ENCODE results near the gene GRIA3.

The GRIA3 gene

DNA sequence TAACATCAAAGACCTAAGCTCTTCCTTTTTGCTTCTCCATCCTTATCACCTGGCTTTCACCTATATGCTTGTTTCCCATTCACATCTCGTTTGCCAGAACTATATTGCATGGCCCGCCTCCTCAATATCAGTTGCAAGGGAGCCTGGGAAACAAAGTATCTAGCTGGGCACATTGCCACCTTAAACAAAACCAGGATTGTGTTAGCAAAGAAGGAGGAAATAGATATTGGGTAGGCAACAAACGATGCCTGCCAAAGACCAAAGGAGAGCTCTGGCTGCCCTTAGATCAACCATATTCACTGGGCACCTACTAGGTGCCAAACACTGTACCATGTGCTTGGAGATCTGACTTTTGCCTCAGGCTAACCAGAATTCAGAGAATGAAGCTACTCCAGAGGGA is 107.5 kb downstream of the GRIA3 start:
- Histone ChIP-seq H3K36me3 (ENCODE audit: control insufficient read depth in 5 of 5, insufficient read depth in 5 of 5, low read length in 5 of 5) (no peaks in the 10 kb centered on the region), H3K27me3 (ENCODE audit: control insufficient read depth in 5 of 5, insufficient read depth in 4 of 5, low read length in 5 of 5) (no peaks in the 10 kb centered on the region), H3K9me3 (ENCODE audit: control insufficient read depth in 5 of 5, low read length in 5 of 5) (no peaks in the 10 kb centered on the region), H3K9ac (ENCODE audit: low read length in 5 of 5) (no peak overlapping the region), H3K4me1 (ENCODE audit: control insufficient read depth in 5 of 5, insufficient read depth in 5 of 5, low read length in 5 of 5) (no peaks in the 10 kb centered on the region), H3K4me3 (ENCODE audit: low read depth in 1 of 5, low read length in 5 of 5) (no peak overlapping the region), H3K27ac (ENCODE audit: low read depth, low read length) (no peak overlapping the region)

DNA sequence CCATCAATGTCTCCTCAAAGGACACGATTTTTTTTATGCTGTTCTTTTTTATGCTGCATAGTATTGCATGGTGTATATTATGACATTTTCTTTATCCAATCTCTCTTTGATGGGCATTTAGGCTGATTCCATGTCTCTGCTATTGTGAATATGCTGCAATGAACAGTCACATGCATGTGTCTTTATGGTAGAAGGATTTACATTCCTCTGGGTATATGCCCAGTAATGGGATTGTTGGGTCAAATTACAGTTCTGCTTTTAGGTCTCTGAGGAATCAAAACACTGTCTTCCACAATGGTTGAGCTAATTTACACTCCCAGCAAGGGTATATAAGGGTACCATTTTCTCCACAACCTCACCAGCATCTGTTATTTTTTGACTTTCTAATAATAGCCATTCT is 113.9 kb downstream of the GRIA3 start:
- H3K27ac ChIP-seq (ENCODE audit: low read depth, low read length), result no peak overlapping the region
- no peak overlapping the region for H3K4me3 ChIP-seq (ENCODE audit: low read depth in 1 of 5, low read length in 5 of 5)
- H3K9me3 ChIP-seq (ENCODE audit: control insufficient read depth in 5 of 5, low read length in 5 of 5), result peaks cover 0 to 4% (median 0%) of the 10 kb centered on the region in 5 donors
- H3K27me3 ChIP-seq (ENCODE audit: control insufficient read depth in 5 of 5, insufficient read depth in 4 of 5, low read length in 5 of 5), result peaks cover 0 to 2% (median 0%) of the 10 kb centered on the region in 5 donors
- H3K36me3 ChIP-seq (ENCODE audit: control insufficient read depth in 5 of 5, insufficient read depth in 5 of 5, low read length in 5 of 5), result no peaks in the 10 kb centered on the region
- H3K4me1 ChIP-seq (ENCODE audit: control insufficient read depth in 5 of 5, insufficient read depth in 5 of 5, low read length in 5 of 5), result no peaks in the 10 kb centered on the region
- H3K9ac ChIP-seq (ENCODE audit: low read length in 5 of 5), result no peak overlapping the region

DNA sequence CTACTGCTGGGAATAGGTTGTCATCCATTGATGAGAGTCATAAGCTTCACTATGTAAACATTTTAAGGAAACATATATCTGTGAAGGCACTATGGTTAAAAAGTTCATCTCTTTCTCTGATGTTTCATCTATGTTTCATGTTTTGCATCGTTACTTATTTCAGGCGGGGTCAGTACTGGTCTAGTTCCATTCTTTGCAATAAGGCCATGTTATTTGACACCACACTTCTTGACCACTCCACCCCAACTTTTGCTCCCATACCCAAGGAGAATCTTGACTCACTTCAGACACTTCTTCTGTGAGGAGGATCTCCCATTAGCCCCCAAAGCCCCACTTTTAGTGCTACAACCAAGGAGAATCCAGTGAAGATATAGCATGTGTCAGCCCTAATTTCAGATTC is 119.4 kb downstream of the GRIA3 start:
- H3K9ac ChIP-seq (ENCODE audit: low read length in 5 of 5), result no peak overlapping the region
- H3K9me3 ChIP-seq (ENCODE audit: control insufficient read depth in 5 of 5, low read length in 5 of 5), result no peaks in the 10 kb centered on the region
- H3K36me3 ChIP-seq (ENCODE audit: control insufficient read depth in 5 of 5, insufficient read depth in 5 of 5, low read length in 5 of 5), result no peaks in the 10 kb centered on the region
- H3K27ac ChIP-seq (ENCODE audit: low read depth, low read length), result no peak overlapping the region
- H3K4me1 ChIP-seq (ENCODE audit: control insufficient read depth in 5 of 5, insufficient read depth in 5 of 5, low read length in 5 of 5), result no peaks in the 10 kb centered on the region
- H3K4me3 ChIP-seq (ENCODE audit: low read depth in 1 of 5, low read length in 5 of 5), result no peak overlapping the region
- H3K27me3 ChIP-seq (ENCODE audit: control insufficient read depth in 5 of 5, insufficient read depth in 4 of 5, low read length in 5 of 5), result peaks cover 0 to 2% (median 0%) of the 10 kb centered on the region in 5 donors

DNA sequence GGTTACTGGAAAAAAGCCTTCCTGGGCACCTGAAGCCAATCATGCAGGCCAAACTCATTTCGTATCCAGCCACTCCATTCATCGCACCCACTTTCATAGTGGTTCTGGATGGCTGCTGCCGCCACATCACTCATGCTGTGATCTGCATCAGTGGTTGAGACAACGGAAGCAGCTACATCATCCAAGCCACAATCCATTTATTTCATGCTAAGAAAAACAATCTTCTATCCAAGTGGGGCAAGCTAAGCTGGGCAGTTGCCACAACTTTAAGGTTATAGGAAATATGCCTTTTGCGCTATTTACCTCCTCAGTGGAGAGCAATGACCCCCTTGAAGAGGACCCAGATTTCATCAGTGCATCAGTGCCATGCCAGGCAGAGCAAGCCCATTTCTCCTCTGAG is 124.6 kb downstream of the GRIA3 start:
- H3K4me1 ChIP-seq (ENCODE audit: control insufficient read depth in 5 of 5, insufficient read depth in 5 of 5, low read length in 5 of 5), result no peaks in the 10 kb centered on the region
- peaks cover 0 to 3% (median 0%) of the 10 kb centered on the region in 5 donors for H3K27me3 ChIP-seq (ENCODE audit: control insufficient read depth in 5 of 5, insufficient read depth in 4 of 5, low read length in 5 of 5)
- H3K9me3 ChIP-seq (ENCODE audit: control insufficient read depth in 5 of 5, low read length in 5 of 5), result no peaks in the 10 kb centered on the region
- no peak overlapping the region for H3K4me3 ChIP-seq (ENCODE audit: low read depth in 1 of 5, low read length in 5 of 5)
- no peaks in the 10 kb centered on the region for H3K36me3 ChIP-seq (ENCODE audit: control insufficient read depth in 5 of 5, insufficient read depth in 5 of 5, low read length in 5 of 5)
- no peak overlapping the region for H3K9ac ChIP-seq (ENCODE audit: low read length in 5 of 5)
- H3K27ac ChIP-seq (ENCODE audit: low read depth, low read length), result no peak overlapping the region

DNA sequence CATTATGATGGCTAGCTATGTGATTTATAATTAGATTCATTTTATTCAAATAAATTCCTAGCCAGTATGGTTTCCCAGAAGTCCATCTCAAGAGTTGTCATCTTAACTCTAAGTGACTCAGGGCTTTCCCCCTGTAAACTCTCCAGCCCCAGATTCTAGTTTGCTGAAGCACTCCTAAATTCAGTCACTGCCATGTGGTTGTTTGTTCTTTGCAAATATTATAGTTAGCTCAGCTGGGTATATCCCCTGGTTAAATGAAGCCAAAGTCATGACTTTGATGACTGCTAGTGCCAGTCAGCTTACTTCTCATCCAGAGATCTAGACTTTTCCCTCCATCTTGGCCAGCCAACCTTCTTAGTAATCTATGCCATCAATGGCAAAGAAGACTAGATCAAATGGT is 126.0 kb downstream of the GRIA3 start:
- Histone ChIP-seq H3K9me3 (ENCODE audit: control insufficient read depth in 5 of 5, low read length in 5 of 5) (no peaks in the 10 kb centered on the region), H3K4me3 (ENCODE audit: low read depth in 1 of 5, low read length in 5 of 5) (no peak overlapping the region), H3K9ac (ENCODE audit: low read length in 5 of 5) (no peak overlapping the region), H3K27ac (ENCODE audit: low read depth, low read length) (no peak overlapping the region), H3K4me1 (ENCODE audit: control insufficient read depth in 5 of 5, insufficient read depth in 5 of 5, low read length in 5 of 5) (no peaks in the 10 kb centered on the region), H3K27me3 (ENCODE audit: control insufficient read depth in 5 of 5, insufficient read depth in 4 of 5, low read length in 5 of 5) (peaks cover 0 to 3% (median 0%) of the 10 kb centered on the region in 5 donors), H3K36me3 (ENCODE audit: control insufficient read depth in 5 of 5, insufficient read depth in 5 of 5, low read length in 5 of 5) (no peaks in the 10 kb centered on the region)

DNA sequence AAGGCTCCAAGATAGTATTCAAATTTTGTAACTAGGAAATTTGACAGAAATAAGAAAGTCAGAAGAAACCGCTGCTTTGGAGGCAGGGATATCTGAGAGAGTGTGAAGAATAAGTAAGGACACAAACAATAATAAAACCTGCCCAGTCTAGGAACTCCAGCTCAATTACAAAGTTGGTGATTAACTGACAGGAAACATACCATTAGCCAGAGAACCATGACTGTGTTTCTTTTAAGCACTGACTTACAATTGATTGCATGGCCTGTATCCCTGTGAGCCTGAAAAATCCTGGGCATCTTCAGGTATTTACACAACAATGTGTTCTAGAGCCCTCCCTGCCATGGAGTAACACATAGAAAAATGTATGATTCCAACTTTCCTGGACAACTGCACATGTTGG is 127.4 kb downstream of the GRIA3 start:
- H3K4me1 ChIP-seq (ENCODE audit: control insufficient read depth in 5 of 5, insufficient read depth in 5 of 5, low read length in 5 of 5), result no peaks in the 10 kb centered on the region
- no peak overlapping the region for H3K9ac ChIP-seq (ENCODE audit: low read length in 5 of 5)
- peaks cover 0 to 3% (median 0%) of the 10 kb centered on the region in 5 donors for H3K27me3 ChIP-seq (ENCODE audit: control insufficient read depth in 5 of 5, insufficient read depth in 4 of 5, low read length in 5 of 5)
- H3K36me3 ChIP-seq (ENCODE audit: control insufficient read depth in 5 of 5, insufficient read depth in 5 of 5, low read length in 5 of 5), result no peaks in the 10 kb centered on the region
- H3K4me3 ChIP-seq (ENCODE audit: low read depth in 1 of 5, low read length in 5 of 5), result no peak overlapping the region
- no peaks in the 10 kb centered on the region for H3K9me3 ChIP-seq (ENCODE audit: control insufficient read depth in 5 of 5, low read length in 5 of 5)
- H3K27ac ChIP-seq (ENCODE audit: low read depth, low read length), result no peak overlapping the region

DNA sequence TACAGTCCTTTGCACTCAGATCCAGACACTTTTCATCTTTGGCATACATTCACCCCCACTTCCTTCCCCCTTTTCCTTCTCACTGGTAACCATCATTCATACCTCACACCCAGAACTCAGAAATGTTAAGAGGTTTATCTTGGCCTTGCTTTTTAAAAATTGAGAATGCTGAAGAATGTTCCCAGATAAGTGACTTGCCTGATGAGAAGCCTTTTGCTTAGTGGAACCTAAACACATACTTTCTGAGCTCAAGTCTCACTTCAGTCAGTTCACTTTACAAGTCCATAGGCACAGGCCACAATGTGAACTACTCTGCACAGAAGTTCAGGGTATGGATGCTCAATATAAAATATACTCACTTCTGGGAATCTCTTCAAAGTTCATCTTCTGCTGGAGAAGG is 129.4 kb downstream of the GRIA3 start:
- H3K27me3 ChIP-seq (ENCODE audit: control insufficient read depth in 5 of 5, insufficient read depth in 4 of 5, low read length in 5 of 5), result peaks cover 0 to 1% (median 0%) of the 10 kb centered on the region in 5 donors
- H3K9me3 ChIP-seq (ENCODE audit: control insufficient read depth in 5 of 5, low read length in 5 of 5), result no peaks in the 10 kb centered on the region
- H3K9ac ChIP-seq (ENCODE audit: low read length in 5 of 5), result no peak overlapping the region
- H3K4me1 ChIP-seq (ENCODE audit: control insufficient read depth in 5 of 5, insufficient read depth in 5 of 5, low read length in 5 of 5), result no peaks in the 10 kb centered on the region
- no peak overlapping the region for H3K27ac ChIP-seq (ENCODE audit: low read depth, low read length)
- H3K4me3 ChIP-seq (ENCODE audit: low read depth in 1 of 5, low read length in 5 of 5), result no peak overlapping the region
- no peaks in the 10 kb centered on the region for H3K36me3 ChIP-seq (ENCODE audit: control insufficient read depth in 5 of 5, insufficient read depth in 5 of 5, low read length in 5 of 5)

DNA sequence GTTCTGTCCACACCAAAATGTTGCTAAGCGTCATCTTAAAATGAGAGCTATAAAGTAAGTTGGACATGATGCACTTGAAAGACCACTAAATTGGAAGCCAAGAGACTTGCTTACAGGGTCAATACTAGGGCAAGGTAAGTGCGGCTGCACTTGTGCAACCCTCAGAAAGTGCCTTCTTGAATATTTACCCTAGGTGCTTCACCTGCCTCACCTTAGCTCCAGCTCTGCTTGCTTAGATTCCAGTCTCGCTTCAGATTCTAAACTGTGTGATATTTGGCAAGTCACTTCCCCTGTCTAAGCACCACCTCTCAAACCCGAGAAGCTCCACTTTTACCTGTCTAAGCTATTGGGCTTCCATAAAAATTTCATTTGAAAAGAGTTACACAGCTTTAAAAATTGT is 136.5 kb downstream of the GRIA3 start:
- H3K36me3 ChIP-seq (ENCODE audit: control insufficient read depth in 5 of 5, insufficient read depth in 5 of 5, low read length in 5 of 5), result no peaks in the 10 kb centered on the region
- H3K4me3 ChIP-seq (ENCODE audit: low read depth in 1 of 5, low read length in 5 of 5), result no peak overlapping the region
- H3K27me3 ChIP-seq (ENCODE audit: control insufficient read depth in 5 of 5, insufficient read depth in 4 of 5, low read length in 5 of 5), result no peaks in the 10 kb centered on the region

DNA sequence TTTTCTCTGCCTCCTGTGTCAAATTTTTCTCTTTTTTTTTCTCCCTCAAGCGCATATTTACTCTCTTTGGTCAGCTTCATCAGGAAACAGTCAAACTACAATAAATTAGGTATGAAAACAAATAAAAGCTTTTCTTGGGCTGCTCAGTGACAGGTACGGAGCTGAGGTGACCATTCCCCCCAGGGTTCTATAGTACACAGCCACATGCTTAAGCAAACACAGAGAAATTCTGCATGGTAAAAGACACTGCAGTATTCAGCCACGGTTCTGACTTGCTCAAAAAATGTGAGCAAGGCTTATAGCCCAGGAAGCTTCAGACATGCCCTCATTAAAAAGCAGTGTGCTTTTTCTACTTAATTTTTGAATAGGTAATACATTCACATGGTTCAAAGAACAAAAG is 138.5 kb downstream of the GRIA3 start:
- H3K9ac ChIP-seq (ENCODE audit: low read length in 5 of 5), result no peak overlapping the region
- no peak overlapping the region for H3K4me3 ChIP-seq (ENCODE audit: low read depth in 1 of 5, low read length in 5 of 5)
- no peaks in the 10 kb centered on the region for H3K4me1 ChIP-seq (ENCODE audit: control insufficient read depth in 5 of 5, insufficient read depth in 5 of 5, low read length in 5 of 5)
- no peaks in the 10 kb centered on the region for H3K9me3 ChIP-seq (ENCODE audit: control insufficient read depth in 5 of 5, low read length in 5 of 5)
- H3K27ac ChIP-seq (ENCODE audit: low read depth, low read length), result no peak overlapping the region
- no peaks in the 10 kb centered on the region for H3K36me3 ChIP-seq (ENCODE audit: control insufficient read depth in 5 of 5, insufficient read depth in 5 of 5, low read length in 5 of 5)
- no peaks in the 10 kb centered on the region for H3K27me3 ChIP-seq (ENCODE audit: control insufficient read depth in 5 of 5, insufficient read depth in 4 of 5, low read length in 5 of 5)

More for the DNA sequence above, 136.5 kb downstream of the GRIA3 start:
- no peaks in the 10 kb centered on the region for H3K4me1 ChIP-seq (ENCODE audit: control insufficient read depth in 5 of 5, insufficient read depth in 5 of 5, low read length in 5 of 5)
- H3K27ac ChIP-seq (ENCODE audit: low read depth, low read length), result no peak overlapping the region
- H3K9me3 ChIP-seq (ENCODE audit: control insufficient read depth in 5 of 5, low read length in 5 of 5), result no peaks in the 10 kb centered on the region
- H3K9ac ChIP-seq (ENCODE audit: low read length in 5 of 5), result no peak overlapping the region

DNA sequence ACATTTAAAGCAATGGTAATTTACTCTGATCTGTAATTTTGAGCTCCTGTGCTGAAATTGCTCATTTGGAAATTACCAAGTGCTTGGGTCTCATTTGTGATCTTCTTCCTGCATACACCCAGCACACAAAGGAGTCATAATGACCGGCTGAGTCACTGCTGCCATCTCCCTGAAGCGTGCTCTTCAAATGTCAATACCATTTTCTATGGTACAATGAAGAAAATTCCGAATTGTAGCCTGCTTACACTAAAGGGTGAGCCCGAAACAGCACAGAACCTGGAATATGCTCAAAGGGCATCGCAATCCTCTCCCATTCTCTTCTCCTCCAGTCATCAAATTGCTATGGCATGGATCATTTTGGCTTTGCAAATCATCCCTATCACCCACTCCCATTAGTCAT is 140.5 kb downstream of the GRIA3 start:
- no peak overlapping the region for H3K27ac ChIP-seq (ENCODE audit: low read depth, low read length)
- H3K36me3 ChIP-seq (ENCODE audit: control insufficient read depth in 5 of 5, insufficient read depth in 5 of 5, low read length in 5 of 5), result no peaks in the 10 kb centered on the region
- H3K4me3 ChIP-seq (ENCODE audit: low read depth in 1 of 5, low read length in 5 of 5), result no peak overlapping the region
- no peaks in the 10 kb centered on the region for H3K27me3 ChIP-seq (ENCODE audit: control insufficient read depth in 5 of 5, insufficient read depth in 4 of 5, low read length in 5 of 5)
- no peaks in the 10 kb centered on the region for H3K9me3 ChIP-seq (ENCODE audit: control insufficient read depth in 5 of 5, low read length in 5 of 5)
- no peak overlapping the region for H3K9ac ChIP-seq (ENCODE audit: low read length in 5 of 5)
- H3K4me1 ChIP-seq (ENCODE audit: control insufficient read depth in 5 of 5, insufficient read depth in 5 of 5, low read length in 5 of 5), result no peaks in the 10 kb centered on the region

All from subcutaneous abdominal adipose tissue (tissue), 5 donors.